Liver (tissue), 9 donors: Measurements from ENCODE around the gene ORC5. TPM values are rescaled to one million over a fixed set of nuclear protein-coding genes. Genes with fewer than 3 reads are reported as not detected.

ENCODE experiments used
- DNase-seq: peaks from one replicate; pipeline ENCODE4 v3.0.0-alpha.2; 2017; ENCODE audit warnings: low spot score
- H3K27ac ChIP-seq, 2 donors: one replicate each; pipeline ENCODE4 v1.7.0; 2013; ENCODE audit warnings: inconsistent platforms in 2 of 2, low read length in 2 of 2, control low read depth in 1 of 2, low read depth in 1 of 2, mild to moderate bottlenecking in 1 of 2
- H3K27me3 ChIP-seq, 4 donors: one replicate each; pipeline versions ENCODE4 v1.6.1 to v1.7.0; 2013; ENCODE audit warnings: low read length in 3 of 4, inconsistent platforms in 1 of 4, mild to moderate bottlenecking in 1 of 4, moderate library complexity in 1 of 4; ENCODE audit not compliant: control insufficient read depth in 4 of 4, insufficient read depth in 4 of 4
- H3K36me3 ChIP-seq, 4 donors: one replicate each; pipeline versions ENCODE4 v1.6.1 to v1.7.0; 2013; ENCODE audit warnings: low read length in 3 of 4, mild to moderate bottlenecking in 3 of 4, low read depth in 1 of 4, moderate library complexity in 1 of 4; ENCODE audit not compliant: control insufficient read depth in 4 of 4, insufficient read depth in 3 of 4
- H3K4me1 ChIP-seq, 4 donors: one replicate each; pipeline versions ENCODE4 v1.6.1 to v1.7.0; 2013; ENCODE audit warnings: low read length in 3 of 4, mild to moderate bottlenecking in 3 of 4, moderate library complexity in 1 of 4; ENCODE audit not compliant: control insufficient read depth in 4 of 4, insufficient read depth in 4 of 4
- H3K4me3 ChIP-seq, 3 donors: one replicate each; pipeline versions ENCODE4 v1.6.1 to v1.7.0; 2013; ENCODE audit warnings: low read length in 3 of 3, control low read depth in 1 of 3, low read depth in 1 of 3, mild to moderate bottlenecking in 1 of 3
- H3K9ac ChIP-seq, 2 donors: one replicate each; pipeline ENCODE4 v1.7.0; 2013; ENCODE audit warnings: low read length in 2 of 2, mild to moderate bottlenecking in 2 of 2, moderate library complexity in 2 of 2, control low read depth in 1 of 2, low read depth in 1 of 2
- H3K9me3 ChIP-seq, 4 donors: one replicate each; pipeline versions ENCODE4 v1.6.1 to v1.7.0; 2013; ENCODE audit warnings: low read length in 3 of 4; ENCODE audit not compliant: control insufficient read depth in 4 of 4
- EGR1 ChIP-seq, 2 donors: IDR thresholded peaks; 2 replicates each; pipeline ENCODE4 v1.6.1; 2016 to 2018; ENCODE audit warnings: antibody characterized with exemption in 2 of 2, low read depth in 2 of 2
- FOXA1 ChIP-seq: IDR thresholded peaks from 2 replicates; pipeline ENCODE4 v1.6.1; 2016; ENCODE audit warnings: antibody characterized with exemption
- GABPA ChIP-seq, 2 donors: IDR thresholded peaks in 1 of 2; conservative IDR thresholded peaks in 1 of 2; 2 replicates each; pipeline ENCODE4 v1.6.1; 2016; ENCODE audit warnings: antibody characterized with exemption in 2 of 2, mild to moderate bottlenecking in 1 of 2, moderate library complexity in 1 of 2
- HNF4A ChIP-seq, 2 donors: conservative IDR thresholded peaks; 2 replicates each; pipeline ENCODE4 v1.6.1; 2016; ENCODE audit warnings: antibody characterized with exemption in 2 of 2, mild to moderate bottlenecking in 2 of 2
- HNF4G ChIP-seq: IDR thresholded peaks from 2 replicates; pipeline ENCODE4 v1.6.1; 2016; ENCODE audit warnings: antibody characterized with exemption
- JUND ChIP-seq, 2 donors: IDR thresholded peaks; 2 replicates each; pipeline ENCODE4 v1.6.1; 2016; ENCODE audit warnings: antibody characterized with exemption in 2 of 2
- NR2F2 ChIP-seq: IDR thresholded peaks from 2 replicates; pipeline ENCODE4 v1.6.1; 2016; ENCODE audit warnings: antibody characterized with exemption
- RAD21 ChIP-seq, 2 donors: IDR thresholded peaks; 2 replicates each; pipeline ENCODE4 v1.6.1; 2016; ENCODE audit warnings: antibody characterized with exemption in 2 of 2, mild to moderate bottlenecking in 2 of 2
- RXRA ChIP-seq, 2 donors: IDR thresholded peaks; 2 replicates each; pipeline ENCODE4 v1.6.1; 2017 to 2018; ENCODE audit warnings: antibody characterized with exemption in 2 of 2, mild to moderate bottlenecking in 1 of 2
- SP1 ChIP-seq: IDR thresholded peaks from 2 replicates; pipeline ENCODE4 v1.6.1; 2018; ENCODE audit warnings: antibody characterized with exemption, mild to moderate bottlenecking
- TAF1 ChIP-seq: conservative IDR thresholded peaks from 2 replicates; pipeline ENCODE4 v1.6.1; 2016; ENCODE audit warnings: antibody characterized with exemption, mild to moderate bottlenecking
- YY1 ChIP-seq: IDR thresholded peaks from 2 replicates; pipeline ENCODE4 v1.6.1; 2016; ENCODE audit warnings: antibody characterized with exemption, mild to moderate bottlenecking
- WGBS: extraction: QIAGEN DNeasy Blood & Tissue Kit; methylation state at CpG from one replicate; pipeline ENCODE4 v1.1.7; 2013; 5-methylcytosine and 5-hydroxymethylcytosine counted together
- polyA plus RNA-seq, 2 donors: library from polyadenylated mRNA; stranded (reverse) in 1 of 2; unstranded in 1 of 2; fragments of 200-250 nt in 1 of 2; fragments of >200 nt in 1 of 2; fragmentation: Nextera tagmentation in 1 of 2; extraction: Ambion mirVana in 1 of 2; gene quantifications; one replicate each; pipeline versions ENCODE4 v1.2.1 to v1.2.3, GENCODE V29; 2013 to 2015
- total RNA-seq, 2 donors: library from RNA; depleted of rRNA; stranded (reverse); fragments of >200 nt; gene quantifications; one replicate each; pipeline ENCODE4 v1.2.3, GENCODE V29; 2014
- TF ChIP-seq, protein P1 (sequence below): fragments of 150-350 bp; IDR thresholded peaks from 2 replicates; pipeline ENCODE4 v1.5.1; 2017; ENCODE audit warnings: improper control_type of control experiment, low read depth, low read length; ENCODE audit not compliant: missing input control
- TF ChIP-seq, protein P2 (sequence below): IDR thresholded peaks from 2 replicates; pipeline ENCODE4 v1.6.1; 2016; ENCODE audit warnings: antibody characterized with exemption
- TF ChIP-seq, protein P3 (sequence below): IDR thresholded peaks from 2 replicates; pipeline ENCODE4 v1.6.1; 2016; ENCODE audit warnings: antibody characterized with exemption
- TF ChIP-seq, protein P4 (sequence below): IDR thresholded peaks from 2 replicates; pipeline ENCODE4 v1.6.1; 2016; ENCODE audit warnings: antibody characterized with exemption, mild to moderate bottlenecking
- TF ChIP-seq, protein P5 (sequence below): IDR thresholded peaks from 2 replicates; pipeline ENCODE4 v1.6.1; 2016; ENCODE audit warnings: antibody characterized with exemption
- donor health status: healthy.
- donor health status: healthy.
- donor health status: healthy.
- donor health status: healthy.
- donor health status: healthy.

ORC5 gene
- total and polyA plus RNA-seq, 4 donors = 8.4 to 20.7 (median 11.5) TPM

DNA sequence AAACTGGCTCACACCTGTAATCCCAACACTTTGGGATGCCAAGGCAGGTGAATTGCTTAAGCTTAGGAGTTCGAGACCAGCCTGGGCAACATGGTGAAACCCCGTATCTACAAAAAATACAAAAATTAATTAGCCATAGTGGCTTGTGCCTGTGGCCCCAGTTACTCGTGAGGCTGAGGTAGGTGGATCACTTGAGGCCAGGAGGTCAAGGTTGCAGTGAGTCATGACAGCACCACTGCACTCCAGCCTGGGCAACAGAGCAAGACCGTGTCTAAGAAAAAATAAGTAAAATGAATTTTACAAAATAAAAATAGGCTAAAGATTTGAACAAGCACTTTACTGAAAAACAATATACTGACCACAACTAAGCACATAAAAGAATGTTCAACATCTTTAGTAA lies 9.8 kb upstream of the ORC5 start:
- Histone ChIP-seq H3K27ac (no peak overlapping the region), H3K9ac (no peak overlapping the region), H3K27me3 (no peaks in the 10 kb centered on the region), H3K9me3 (peaks cover 0 to 10% (median 4%) of the 10 kb centered on the region in 4 donors), H3K4me1 (no peaks in the 10 kb centered on the region), H3K36me3 (no peaks in the 10 kb centered on the region), H3K4me3 (no peak overlapping the region)
- TF ChIP-seq TAF1 = no peak
- TF ChIP-seq, protein P1, sequence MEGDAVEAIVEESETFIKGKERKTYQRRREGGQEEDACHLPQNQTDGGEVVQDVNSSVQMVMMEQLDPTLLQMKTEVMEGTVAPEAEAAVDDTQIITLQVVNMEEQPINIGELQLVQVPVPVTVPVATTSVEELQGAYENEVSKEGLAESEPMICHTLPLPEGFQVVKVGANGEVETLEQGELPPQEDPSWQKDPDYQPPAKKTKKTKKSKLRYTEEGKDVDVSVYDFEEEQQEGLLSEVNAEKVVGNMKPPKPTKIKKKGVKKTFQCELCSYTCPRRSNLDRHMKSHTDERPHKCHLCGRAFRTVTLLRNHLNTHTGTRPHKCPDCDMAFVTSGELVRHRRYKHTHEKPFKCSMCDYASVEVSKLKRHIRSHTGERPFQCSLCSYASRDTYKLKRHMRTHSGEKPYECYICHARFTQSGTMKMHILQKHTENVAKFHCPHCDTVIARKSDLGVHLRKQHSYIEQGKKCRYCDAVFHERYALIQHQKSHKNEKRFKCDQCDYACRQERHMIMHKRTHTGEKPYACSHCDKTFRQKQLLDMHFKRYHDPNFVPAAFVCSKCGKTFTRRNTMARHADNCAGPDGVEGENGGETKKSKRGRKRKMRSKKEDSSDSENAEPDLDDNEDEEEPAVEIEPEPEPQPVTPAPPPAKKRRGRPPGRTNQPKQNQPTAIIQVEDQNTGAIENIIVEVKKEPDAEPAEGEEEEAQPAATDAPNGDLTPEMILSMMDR = no peak
- no peak for TF ChIP-seq RAD21 (IDR thresholded peaks at IDR 0.05)
- no peak for TF ChIP-seq EGR1 (IDR thresholded peaks at IDR 0.05; ENCODE audit: low read depth in 2 of 2)
- no peak for TF ChIP-seq GABPA (IDR thresholded peaks at IDR 0.05 in 1 of 2, conservative IDR thresholded peaks at IDR 0.05 in 1 of 2)
- TF ChIP-seq, protein P2, sequence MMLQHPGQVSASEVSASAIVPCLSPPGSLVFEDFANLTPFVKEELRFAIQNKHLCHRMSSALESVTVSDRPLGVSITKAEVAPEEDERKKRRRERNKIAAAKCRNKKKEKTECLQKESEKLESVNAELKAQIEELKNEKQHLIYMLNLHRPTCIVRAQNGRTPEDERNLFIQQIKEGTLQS = no peak
- no peak for TF ChIP-seq YY1
- no peak for TF ChIP-seq FOXA1
- TF ChIP-seq JUND (IDR thresholded peaks at IDR 0.05) = no peak
- TF ChIP-seq HNF4A (conservative IDR thresholded peaks at IDR 0.05) = no peak
- TF ChIP-seq, protein P3, sequence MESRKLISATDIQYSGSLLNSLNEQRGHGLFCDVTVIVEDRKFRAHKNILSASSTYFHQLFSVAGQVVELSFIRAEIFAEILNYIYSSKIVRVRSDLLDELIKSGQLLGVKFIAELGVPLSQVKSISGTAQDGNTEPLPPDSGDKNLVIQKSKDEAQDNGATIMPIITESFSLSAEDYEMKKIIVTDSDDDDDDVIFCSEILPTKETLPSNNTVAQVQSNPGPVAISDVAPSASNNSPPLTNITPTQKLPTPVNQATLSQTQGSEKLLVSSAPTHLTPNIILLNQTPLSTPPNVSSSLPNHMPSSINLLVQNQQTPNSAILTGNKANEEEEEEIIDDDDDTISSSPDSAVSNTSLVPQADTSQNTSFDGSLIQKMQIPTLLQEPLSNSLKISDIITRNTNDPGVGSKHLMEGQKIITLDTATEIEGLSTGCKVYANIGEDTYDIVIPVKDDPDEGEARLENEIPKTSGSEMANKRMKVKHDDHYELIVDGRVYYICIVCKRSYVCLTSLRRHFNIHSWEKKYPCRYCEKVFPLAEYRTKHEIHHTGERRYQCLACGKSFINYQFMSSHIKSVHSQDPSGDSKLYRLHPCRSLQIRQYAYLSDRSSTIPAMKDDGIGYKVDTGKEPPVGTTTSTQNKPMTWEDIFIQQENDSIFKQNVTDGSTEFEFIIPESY = no peak
- TF ChIP-seq SP1 = no peak
- TF ChIP-seq, protein P4, sequence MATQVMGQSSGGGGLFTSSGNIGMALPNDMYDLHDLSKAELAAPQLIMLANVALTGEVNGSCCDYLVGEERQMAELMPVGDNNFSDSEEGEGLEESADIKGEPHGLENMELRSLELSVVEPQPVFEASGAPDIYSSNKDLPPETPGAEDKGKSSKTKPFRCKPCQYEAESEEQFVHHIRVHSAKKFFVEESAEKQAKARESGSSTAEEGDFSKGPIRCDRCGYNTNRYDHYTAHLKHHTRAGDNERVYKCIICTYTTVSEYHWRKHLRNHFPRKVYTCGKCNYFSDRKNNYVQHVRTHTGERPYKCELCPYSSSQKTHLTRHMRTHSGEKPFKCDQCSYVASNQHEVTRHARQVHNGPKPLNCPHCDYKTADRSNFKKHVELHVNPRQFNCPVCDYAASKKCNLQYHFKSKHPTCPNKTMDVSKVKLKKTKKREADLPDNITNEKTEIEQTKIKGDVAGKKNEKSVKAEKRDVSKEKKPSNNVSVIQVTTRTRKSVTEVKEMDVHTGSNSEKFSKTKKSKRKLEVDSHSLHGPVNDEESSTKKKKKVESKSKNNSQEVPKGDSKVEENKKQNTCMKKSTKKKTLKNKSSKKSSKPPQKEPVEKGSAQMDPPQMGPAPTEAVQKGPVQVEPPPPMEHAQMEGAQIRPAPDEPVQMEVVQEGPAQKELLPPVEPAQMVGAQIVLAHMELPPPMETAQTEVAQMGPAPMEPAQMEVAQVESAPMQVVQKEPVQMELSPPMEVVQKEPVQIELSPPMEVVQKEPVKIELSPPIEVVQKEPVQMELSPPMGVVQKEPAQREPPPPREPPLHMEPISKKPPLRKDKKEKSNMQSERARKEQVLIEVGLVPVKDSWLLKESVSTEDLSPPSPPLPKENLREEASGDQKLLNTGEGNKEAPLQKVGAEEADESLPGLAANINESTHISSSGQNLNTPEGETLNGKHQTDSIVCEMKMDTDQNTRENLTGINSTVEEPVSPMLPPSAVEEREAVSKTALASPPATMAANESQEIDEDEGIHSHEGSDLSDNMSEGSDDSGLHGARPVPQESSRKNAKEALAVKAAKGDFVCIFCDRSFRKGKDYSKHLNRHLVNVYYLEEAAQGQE = no peak
- TF ChIP-seq, protein P5, sequence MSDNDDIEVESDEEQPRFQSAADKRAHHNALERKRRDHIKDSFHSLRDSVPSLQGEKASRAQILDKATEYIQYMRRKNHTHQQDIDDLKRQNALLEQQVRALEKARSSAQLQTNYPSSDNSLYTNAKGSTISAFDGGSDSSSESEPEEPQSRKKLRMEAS = no peak
- no peak for TF ChIP-seq NR2F2
- no peak for TF ChIP-seq RXRA (IDR thresholded peaks at IDR 0.05)
- 75% methylated on average over 4 of the region's 4 CpGs for WGBS
- DNase-seq = no peak

DNA sequence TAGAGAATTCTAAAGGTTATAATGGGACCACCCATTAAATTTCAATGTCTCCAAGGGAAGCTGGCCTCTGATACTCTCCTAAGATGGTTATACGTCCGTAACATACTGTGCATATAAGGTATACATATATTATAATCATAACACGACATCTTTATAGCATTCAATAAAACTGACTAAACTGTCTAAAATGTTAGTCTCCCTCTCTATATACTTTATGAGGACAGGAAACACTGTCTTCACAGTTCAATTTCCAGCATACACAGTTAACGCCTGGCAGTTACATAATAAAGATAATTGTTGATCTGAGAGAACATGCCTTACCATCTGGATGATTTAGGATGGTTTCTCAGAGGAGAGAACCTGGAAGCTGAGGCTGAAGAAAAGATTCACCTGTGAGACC lies 1.2 kb upstream of the ORC5 start:
- Histone ChIP-seq H3K36me3 (no peaks in the 10 kb centered on the region), H3K4me1 (peaks cover 4 to 22% (median 17%) of the 10 kb centered on the region in 4 donors), H3K27me3 (no peaks in the 10 kb centered on the region), H3K9ac (no peak overlapping the region), H3K27ac (no peak overlapping the region), H3K9me3 (no peaks in the 10 kb centered on the region), H3K4me3 (no peak overlapping the region)
- TF ChIP-seq YY1 (no peak), HNF4G (no peak)
- no peak for DNase-seq
- WGBS = 77% methylated on average over 4 of the region's 4 CpGs
